SKM-1 treated with dmso at 0.1 percent for 144 hours (cell line): Measurements from ENCODE around the gene CDK5RAP3.

Experiments used
- DNase-seq: peaks from one replicate; lab custom pipeline; 2025; ENCODE audit not compliant: unreplicated experiment; lab: John Stamatoyannopoulos, UW

CDK5RAP3 gene

GRCh38 chr17:47949197-47949759 is 21.6 kb upstream of the CDK5RAP3 start:
- DNase-seq = peak; percentile 80

DNA sequence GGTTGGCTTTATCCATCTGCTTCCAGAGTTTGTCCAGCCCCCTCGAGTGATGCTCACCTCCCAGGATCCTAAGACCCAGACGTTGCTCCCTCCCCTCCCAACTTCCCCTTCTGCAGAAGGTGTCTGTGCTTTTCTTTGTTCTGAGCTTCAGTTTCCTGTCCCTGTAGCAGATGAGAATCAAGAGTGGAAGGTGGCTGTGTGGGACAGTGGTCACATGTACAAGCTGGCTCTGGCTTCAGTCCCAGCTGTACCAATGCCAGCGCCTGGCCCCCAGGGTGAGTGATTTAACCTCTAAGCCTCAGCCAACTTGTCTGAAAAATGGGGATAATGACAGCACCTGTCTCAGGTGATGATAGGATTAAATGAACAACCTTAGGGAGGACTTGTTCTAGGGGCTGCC is 21.0 kb upstream of the CDK5RAP3 start:
- DNase-seq = no peak

DNA sequence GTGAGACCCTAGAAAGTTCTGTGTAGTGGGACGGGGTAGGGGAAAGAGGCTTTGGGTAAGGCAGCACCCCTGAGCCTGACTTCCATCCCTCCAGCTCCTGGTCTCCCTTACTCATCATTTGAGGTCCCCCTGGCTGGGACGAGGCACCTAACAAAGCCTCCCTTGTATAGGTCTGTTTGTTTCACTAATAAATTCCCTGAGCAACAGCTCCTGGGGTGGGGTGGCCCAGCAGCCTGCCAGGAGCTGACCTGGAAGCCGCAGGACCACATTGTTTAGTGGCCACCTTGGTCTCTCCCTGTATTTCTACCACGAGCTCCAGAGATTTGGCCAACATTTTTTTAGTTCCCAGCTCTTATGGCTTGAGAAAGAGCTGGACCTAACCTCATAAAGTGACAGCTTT is 20.5 kb upstream of the CDK5RAP3 start:
- no peak for DNase-seq

- no peak for DNase-seq
These were observed 18.5 kb upstream of the CDK5RAP3 start for GRCh38 chr17:47952171-47953021.

DNA sequence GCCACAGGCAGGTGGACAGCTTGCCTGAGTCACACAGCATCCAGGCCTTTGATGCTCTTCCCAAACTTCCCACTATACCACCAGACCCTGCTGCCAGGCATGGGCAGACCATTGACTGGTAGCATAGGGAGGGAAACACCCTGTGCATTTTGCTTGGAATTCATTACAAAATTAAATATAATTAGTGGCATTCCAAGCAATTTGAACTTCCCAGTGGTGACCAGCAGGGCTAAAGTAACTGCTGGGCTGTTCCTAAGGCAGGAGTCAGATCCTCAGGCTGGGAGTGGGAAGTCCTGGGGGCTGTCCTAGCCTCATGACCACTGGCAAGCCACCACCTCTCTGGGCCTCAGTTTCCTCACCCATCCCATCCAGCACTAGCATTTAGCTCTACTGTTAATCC is 17.0 kb upstream of the CDK5RAP3 start:
- DNase-seq = no peak

DNA sequence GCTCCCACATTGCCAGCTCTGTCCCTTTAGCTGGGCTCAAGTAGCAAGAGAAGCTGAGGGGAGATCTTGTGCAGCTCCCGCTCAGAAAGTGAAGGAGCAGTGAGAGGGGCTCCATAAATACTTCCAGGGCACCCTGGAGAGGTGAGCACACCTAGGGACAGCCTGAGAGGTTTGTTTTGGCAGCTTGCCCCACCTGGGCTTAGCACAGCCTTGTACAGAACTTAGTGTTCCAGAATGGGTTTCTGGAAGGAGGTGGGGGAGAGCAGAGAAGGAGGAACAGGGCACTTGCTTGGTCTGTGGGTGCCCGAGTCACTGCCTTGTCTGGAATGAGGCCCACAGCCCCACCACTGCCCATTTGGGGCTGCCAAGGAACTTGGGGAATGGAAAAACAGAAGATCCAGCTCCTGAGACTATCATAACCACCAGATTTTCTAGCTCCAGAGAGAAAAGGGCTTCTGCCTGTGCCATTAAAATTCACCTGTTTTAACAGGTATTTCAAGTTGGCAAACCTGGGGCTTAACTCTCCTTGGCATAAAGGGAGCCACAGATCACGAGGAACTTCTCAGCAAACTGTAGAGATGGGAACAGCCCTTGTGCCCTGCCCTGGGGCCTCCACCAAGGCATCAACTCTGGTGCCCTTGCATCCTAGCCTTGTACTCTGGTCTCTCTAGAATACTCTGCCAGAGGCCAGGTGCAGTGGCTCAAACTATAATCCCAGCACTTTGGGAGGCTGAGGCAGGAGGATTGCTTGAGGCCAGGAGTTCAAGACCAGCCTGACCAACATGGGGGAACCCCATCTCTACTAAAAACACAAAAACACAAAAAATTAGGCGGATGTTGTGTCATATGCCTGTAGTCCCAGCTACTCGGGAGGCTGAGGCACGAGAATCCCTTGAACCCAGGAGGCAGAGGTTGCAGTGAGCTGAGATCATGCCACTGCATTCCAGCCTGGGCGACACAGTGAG is 15.1 kb upstream of the CDK5RAP3 start:
- no peak for DNase-seq

DNA sequence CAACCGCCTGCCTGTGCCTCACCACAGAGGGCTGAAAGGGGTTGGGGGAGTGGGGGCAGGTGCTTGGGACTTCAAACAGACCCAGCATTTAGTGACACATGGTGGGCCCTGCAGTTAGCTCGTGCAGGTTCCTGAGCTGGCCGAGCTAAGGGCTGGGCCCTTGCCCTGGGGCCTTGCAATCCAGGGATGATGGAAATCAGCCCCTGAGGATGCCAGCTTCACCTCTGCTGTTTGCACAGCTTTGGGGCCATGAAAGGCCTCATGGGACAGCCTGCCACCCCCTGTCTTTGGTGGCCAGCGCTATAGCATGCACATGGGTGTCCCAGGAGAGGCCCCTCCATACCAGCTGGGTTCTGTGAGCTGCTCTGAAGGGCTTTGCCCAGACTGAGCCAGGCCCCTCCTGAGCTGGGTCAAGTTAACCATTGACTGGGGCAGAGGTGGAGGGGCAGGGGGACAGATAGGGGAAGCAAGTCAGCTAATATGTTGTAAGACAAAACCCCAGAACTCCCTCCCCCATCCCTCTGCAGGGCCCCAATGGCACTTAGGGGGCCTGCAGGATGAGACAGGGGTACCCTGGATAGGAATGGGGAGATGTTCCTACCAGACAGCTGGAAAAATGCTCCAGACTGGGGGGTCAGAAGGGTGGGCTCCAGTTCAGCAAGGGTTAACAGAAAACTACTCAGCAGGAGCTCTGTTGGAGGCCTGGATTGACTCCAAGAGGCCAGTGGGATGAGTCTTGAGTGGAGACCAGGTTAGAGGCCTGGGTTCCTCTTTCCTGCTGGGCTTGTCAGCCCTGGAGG is 13.9 kb upstream of the CDK5RAP3 start:
- DNase-seq = no peak

DNA sequence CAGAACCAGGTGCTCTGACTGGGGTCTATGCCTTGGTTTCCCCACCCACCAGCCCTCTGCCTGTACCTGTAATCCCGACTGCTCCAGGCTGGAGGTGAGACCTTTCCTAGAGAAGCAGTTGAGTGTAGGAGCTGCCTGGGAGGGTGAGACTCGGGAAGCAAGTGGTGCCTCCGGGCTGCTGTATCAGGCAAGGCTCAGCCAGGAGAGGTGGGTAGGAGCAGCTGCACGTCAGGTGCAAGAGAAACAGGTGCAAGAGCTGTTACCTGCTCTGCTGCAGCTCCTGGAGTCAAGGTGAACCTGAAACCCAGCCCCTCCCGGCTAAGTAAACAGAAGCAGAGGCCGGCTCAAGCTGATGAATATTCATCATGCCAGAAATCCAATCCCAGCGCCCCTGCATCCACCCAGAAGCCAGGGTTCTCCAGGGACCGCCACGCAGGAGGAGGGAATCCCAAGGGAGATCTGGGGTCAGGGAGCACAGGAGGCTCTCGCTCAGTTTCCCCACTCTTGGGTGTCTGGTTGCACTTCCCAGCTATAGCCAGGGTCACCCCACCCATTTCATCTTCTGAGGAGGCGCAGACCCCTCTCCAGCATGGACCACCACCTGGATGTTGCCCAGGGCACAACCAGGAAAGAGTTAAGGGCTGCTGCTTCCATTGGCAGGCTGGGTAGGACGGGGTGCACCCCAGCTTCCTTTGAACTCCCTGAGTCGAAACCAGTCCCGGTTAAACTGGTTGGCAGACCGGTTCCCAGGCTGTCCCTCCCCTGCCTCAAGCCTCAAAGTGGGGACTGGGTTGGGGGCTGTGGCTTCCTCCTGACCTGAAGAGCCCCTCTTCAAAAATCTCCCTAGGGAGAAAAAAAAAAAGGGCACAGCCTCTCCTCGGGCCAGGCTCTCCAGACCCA is 13.1 kb upstream of the CDK5RAP3 start, which contains the start of gene PRR15L:
Gene PRR15L (minus strand): TSS at position 293 of the 900 bp plus-strand sequence. CDS start 4,649 bp downstream, outside the sequence.
- DNase-seq = no peak

- DNase-seq = no peak
These were observed 10.9 kb upstream of the CDK5RAP3 start for GRCh38 chr17:47959825-47960655.

DNA sequence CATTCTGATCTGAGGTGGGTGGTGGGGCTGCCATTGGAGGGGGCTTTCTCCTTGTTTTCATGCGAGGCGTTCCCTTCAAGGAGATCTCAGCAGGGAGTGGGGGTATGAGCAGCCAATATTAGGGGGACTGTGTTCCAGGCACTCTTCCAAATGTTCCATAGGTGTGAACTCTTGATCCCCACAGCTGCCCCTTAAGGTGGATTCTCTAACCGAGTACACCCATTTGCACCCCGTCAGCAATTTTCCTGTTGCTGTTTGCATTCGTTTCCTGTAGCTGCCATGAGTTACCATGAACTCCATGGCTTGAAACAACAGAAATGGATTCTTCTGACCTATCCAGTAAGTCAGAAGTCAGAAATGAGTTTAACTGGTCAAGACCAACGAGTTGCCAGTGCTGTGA is 9.5 kb upstream of the CDK5RAP3 start:
- DNase-seq = no peak

GRCh38 chr17:47962901-47963300 is 8.0 kb upstream of the CDK5RAP3 start:
- no peak for DNase-seq

DNA sequence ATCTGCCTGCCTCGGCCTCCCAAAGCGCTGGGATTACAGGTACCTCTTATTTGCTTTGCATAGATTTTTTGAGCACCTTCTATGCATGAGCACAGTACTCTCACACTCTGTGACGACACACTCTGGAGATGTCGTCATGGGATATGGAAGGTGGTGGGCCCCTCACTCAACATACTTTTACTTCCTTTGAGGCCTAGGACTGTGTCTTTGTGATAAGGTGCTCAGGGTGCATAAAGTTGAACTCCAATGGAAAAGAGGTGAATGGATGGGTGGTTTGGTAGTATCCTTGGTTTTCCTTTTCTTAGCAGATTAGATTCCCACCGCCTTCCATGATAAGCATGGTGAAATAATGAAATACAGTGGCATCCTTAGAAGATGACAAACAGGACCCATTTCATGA is 6.1 kb upstream of the CDK5RAP3 start:
- DNase-seq = no peak

DNA sequence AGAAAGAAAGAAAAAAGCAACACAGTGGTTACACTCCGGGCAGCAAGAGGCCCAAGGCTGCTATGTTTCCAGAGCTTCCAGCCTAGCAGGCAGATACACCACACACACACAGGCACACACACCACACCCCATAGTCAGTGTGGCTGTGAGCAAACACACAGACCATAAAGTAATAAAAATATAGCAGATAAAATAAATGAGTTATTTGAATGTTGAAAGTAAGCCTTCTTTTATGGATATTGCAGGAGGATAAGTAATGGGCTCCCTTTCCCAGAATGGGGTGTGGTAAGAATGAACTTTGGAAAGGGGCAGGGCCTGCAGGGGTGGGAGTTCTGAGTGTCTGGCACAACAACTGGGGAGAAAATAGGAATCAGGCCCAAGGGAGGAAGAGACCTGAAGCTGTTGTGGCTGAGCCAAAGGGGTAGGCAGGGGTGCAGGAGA is 4.8 kb upstream of the CDK5RAP3 start:
- no peak for DNase-seq

- DNase-seq = no peak
These were observed 3.2 kb upstream of the CDK5RAP3 start for GRCh38 chr17:47967607-47968252.

DNA sequence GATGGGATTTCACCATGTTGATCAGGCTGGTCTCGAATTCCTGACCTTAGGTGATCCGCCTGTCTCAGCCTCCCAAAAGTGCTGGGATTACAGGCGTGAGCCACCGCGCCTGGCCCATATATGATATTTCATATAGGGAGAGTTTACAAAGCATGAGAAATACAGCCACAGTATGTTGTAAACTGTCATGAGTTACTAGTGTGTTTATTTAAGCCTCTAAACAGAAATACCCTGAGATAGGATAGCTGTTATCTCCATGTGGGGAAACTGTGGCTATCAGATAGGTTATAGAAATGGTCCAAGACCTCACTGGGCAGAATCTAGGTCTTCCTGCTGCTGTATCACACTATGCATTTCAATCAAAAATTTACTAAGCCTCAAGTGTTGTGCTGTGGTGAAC is 2.1 kb upstream of the CDK5RAP3 start:
- DNase-seq = no peak

DNA sequence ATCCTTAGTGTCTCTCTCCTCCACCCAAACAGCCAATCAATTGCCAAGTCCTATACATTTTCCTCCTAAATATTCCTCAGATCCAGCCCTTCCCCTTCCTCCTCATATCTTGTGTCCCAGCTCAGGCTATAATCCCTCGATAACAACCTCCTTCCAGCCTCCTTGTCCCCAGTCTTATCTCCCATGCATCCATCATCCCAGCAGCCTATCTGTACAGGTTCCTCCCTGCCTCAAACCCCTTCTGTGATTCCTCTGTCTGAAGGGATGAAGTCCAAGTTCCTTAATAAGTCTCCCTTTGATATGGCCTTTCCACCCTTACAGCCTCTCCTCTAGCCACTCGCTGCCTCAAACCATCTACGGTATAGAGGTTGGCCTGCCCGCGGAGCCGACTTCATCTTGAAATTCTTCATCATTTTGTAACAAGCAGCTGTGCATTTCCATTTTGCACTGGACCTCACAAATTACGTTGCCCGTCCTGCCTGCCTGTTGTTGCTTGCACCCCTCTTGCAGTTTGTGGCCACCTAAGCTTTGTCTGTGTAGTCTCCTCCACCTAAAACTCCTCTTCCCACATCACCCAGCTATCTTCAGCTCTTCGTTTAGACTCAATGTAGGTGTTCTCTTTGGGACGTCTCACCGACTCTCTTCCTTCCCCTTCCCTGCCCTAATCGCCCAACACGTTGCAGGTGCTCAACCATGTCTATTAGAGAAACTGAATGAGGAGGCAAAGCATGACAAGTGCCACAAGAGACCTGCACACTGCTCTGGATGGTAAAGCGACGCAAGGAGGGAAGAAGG is 786 bp upstream of the CDK5RAP3 start:
- DNase-seq = no peak

GRCh38 chr17:47973541-47973940 is 2.6 kb downstream of the CDK5RAP3 start:
- DNase-seq = peak; percentile 90
